MCF 10A (cell line): Measurements from ENCODE around the gene UBR1. TPM values are rescaled to one million over a fixed set of nuclear protein-coding genes. Genes with fewer than 3 reads are reported as not detected.

ENCODE experiments used
- BruUV-seq: library from RNA; stranded (reverse); fragments of 400-500 nt; replicated peaks from 2 replicates; lab custom pipeline; 2021; lab: Mats Ljungman, UMichigan
- CTCF ChIA-PET: fragments of 300-600 bp; sonication (Branson Sonifier 250); formaldehyde crosslinking; extraction: SDS; loops from one replicate; lab custom pipeline; 2021; ENCODE audit warnings: antibody characterized with exemption, inconsistent platforms; lab: Yijun Ruan, JAX
- POLR2A ChIA-PET: fragments of 300-600, 350-650 bp; sonication (Branson Sonifier 250); formaldehyde crosslinking; extraction: SDS; loops from one replicate; lab custom pipeline; 2020; ENCODE audit warnings: antibody characterized with exemption, inconsistent platforms; lab: Yijun Ruan, JAX
- DNase-seq: peaks from one replicate; pipeline ENCODE4 v3.0.0-alpha.2; 2018; ENCODE audit not compliant: unreplicated experiment
- H3K27ac Mint-ChIP-seq: one replicate; pipeline ENCODE4 v1.8.0; 2022; ENCODE audit warnings: mild to moderate bottlenecking, low read depth, mixed read lengths; ENCODE audit not compliant: unreplicated experiment
- H3K27me3 Mint-ChIP-seq: one replicate; pipeline ENCODE4 v1.8.0; 2022; ENCODE audit warnings: mixed read lengths; ENCODE audit not compliant: insufficient read depth, unreplicated experiment
- H3K36me3 Mint-ChIP-seq: one replicate; pipeline ENCODE4 v1.8.0; 2022; ENCODE audit warnings: mild to moderate bottlenecking, moderate library complexity, mixed read lengths; ENCODE audit not compliant: insufficient read depth, unreplicated experiment
- H3K4me1 Mint-ChIP-seq: one replicate; pipeline ENCODE4 v1.8.0; 2022; ENCODE audit warnings: mixed read lengths; ENCODE audit not compliant: insufficient read depth, unreplicated experiment
- H3K4me3 Mint-ChIP-seq: one replicate; pipeline ENCODE4 v1.8.0; 2022; ENCODE audit warnings: mild to moderate bottlenecking, moderate library complexity, mixed read lengths; ENCODE audit not compliant: unreplicated experiment
- H3K9me3 Mint-ChIP-seq: one replicate; pipeline ENCODE4 v1.8.0; 2022; ENCODE audit warnings: mixed read lengths; ENCODE audit not compliant: unreplicated experiment
- CTCF ChIP-seq: fragments of 200-600 bp; IDR thresholded peaks from one replicate; pipeline ENCODE4 v1.8.0; 2022; ENCODE audit warnings: antibody characterized with exemption, mild to moderate bottlenecking; ENCODE audit not compliant: unreplicated experiment
- intact Hi-C: fragments of 100-400 bp; cut with micrococcal nuclease; formaldehyde crosslinking; loops from 2 replicates; pipeline ENCODE4 v1.14.1; 2022
- total RNA-seq: library from RNA; stranded (reverse); gene quantifications from 2 replicates; pipeline ENCODE4 v1.2.3, GENCODE V29; 2022

The UBR1 gene
- total RNA-seq, 1 experiment from 2014 or later, result 25.6 TPM

DNA sequence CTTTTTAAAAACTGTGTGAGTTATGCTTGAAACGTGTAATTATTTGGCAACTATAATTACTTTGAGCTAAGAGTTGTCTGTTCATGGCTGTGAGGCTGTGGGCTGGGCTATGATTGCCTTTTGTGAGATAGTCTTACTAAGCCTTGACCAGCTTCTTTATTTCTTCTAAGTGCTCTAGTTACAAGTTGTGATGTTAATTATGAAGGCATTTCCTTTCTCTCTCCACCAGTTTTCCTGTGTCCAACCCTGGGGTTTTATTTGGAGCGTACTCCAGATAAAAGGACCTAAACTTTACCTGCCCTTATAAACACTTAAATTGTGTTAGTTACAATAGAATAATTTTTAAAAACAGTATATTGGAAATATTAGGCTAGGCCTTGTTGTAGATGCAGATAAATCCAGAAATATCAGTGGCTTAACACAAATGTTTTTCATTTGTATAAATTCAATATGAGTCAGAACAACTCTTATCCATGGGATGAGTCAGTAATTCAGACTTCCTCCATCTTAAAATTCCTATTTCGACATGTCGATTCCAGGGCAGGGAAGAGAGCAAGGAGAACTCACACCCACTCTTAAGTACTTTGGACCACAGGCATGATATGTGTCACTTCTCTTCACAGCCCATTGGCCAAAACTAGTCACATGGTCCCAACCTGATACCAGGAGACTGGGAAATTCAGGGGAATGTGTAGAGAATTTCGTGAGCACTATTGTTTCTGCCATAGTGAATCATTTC, 44.5 kb upstream of the UBR1 start:
- H3K27me3 Mint-ChIP-seq, result no peaks in the 10 kb centered on the region
- intact Hi-C loops, result no loop called here
- ChIA-PET POLR2A (interaction anchor here (1.0 to 1.1 kb wide), 3 partner anchors 16 to 46 kb away, joined by 3 to 6 read pairs (median 3); no protein-coding TSS in a partner anchor), CTCF (interaction anchor here (0.6 kb wide), 1 partner anchor 401 kb away, joined by 3 read pairs; no protein-coding TSS in a partner anchor)
- H3K4me3 Mint-ChIP-seq, result no peak overlapping the region
- H3K4me1 Mint-ChIP-seq, result no peaks in the 10 kb centered on the region
- peak overlapping the region; percentile 42 for H3K27ac Mint-ChIP-seq
- no peaks in the 10 kb centered on the region for H3K9me3 Mint-ChIP-seq
- peaks cover 23% of the 10 kb centered on the region for H3K36me3 Mint-ChIP-seq
- BruUV-seq, result no TSS peak
- DNase-seq, result peak; percentile 94
- no peak for TF ChIP-seq CTCF

DNA sequence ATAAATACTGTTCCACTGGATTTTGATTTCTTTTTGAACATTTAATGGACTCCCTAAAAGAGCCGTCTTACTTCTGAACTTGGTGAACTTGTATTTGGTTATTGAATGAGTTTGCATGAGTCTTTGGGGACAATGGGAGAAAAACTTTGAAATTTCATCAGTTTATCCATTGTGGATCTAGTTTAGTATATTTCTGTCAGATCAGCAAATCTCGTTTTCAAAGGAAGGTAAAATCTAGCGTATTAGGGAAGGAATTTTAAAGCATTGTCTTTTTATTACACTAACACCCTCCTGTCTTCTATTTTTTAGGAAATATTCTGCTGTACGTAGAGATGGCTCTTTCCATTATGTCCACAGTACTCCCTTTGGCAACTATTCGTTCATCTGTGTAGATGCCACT, 40.3 kb upstream of the UBR1 start:
- TF ChIP-seq CTCF, result no peak
- DNase-seq, result no peak
- BruUV-seq, result no TSS peak
- Mint-ChIP-seq H3K4me3 (no peak overlapping the region), H3K4me1 (no peaks in the 10 kb centered on the region), H3K36me3 (peaks cover 3% of the 10 kb centered on the region), H3K9me3 (no peaks in the 10 kb centered on the region), H3K27me3 (no peaks in the 10 kb centered on the region), H3K27ac (no peak overlapping the region)
- ChIA-PET POLR2A (interaction anchor here (0.6 to 1.8 kb wide), 2 partner anchors 13 to 99 kb away, joined by 3 to 6 read pairs; partner anchors contain the start of gene TMEM62), CTCF (no interaction called here)
- intact Hi-C loops, result no loop called here

DNA sequence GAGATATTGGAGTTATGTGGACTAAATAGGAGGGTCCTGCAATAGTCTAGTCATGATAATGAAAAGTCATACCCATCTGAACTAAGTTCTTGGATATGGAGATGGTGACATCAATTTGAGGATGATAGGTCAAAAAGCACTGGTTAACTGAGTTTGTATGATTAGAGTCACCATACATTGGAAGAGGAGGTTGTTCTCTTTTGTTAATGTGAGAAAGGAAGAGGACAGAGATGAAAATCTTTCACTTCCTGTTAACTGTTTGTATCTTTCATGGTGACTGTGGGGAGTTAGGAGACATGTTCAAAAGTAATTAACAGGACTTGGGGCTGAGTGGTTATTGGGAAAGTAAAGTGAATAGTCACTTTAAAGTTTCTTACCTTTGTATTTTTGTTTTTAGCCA, 38.7 kb upstream of the UBR1 start:
- ChIA-PET POLR2A (no interaction called here), CTCF (no interaction called here)
- no peaks in the 10 kb centered on the region for H3K9me3 Mint-ChIP-seq
- no peaks in the 10 kb centered on the region for H3K4me1 Mint-ChIP-seq
- intact Hi-C loops, result no loop called here
- peaks cover 8% of the 10 kb centered on the region for H3K36me3 Mint-ChIP-seq
- no peak overlapping the region for H3K27ac Mint-ChIP-seq
- H3K27me3 Mint-ChIP-seq, result no peaks in the 10 kb centered on the region
- H3K4me3 Mint-ChIP-seq, result no peak overlapping the region
- BruUV-seq, result no TSS peak
- TF ChIP-seq CTCF, result no peak
- DNase-seq, result no peak

GRCh38 chr15:43143203-43143941, 37.5 kb upstream of the UBR1 start:
- no peaks in the 10 kb centered on the region for H3K27me3 Mint-ChIP-seq
- intact Hi-C loops, result no loop called here
- no peak overlapping the region for H3K4me3 Mint-ChIP-seq
- no TSS peak for BruUV-seq
- H3K9me3 Mint-ChIP-seq, result no peaks in the 10 kb centered on the region
- no peak overlapping the region for H3K27ac Mint-ChIP-seq
- TF ChIP-seq CTCF, result no peak
- POLR2A ChIA-PET, result interaction anchor here (0.9 kb wide), 1 partner anchor 26 kb away, joined by 3 read pairs; no protein-coding TSS in a partner anchor
- DNase-seq, result no peak
- peaks cover 16% of the 10 kb centered on the region for H3K36me3 Mint-ChIP-seq
- CTCF ChIA-PET, result interaction anchor here (0.7 kb wide), 1 partner anchor 672 kb away, joined by 3 read pairs; no protein-coding TSS in a partner anchor
- no peaks in the 10 kb centered on the region for H3K4me1 Mint-ChIP-seq
